Endothelial cell of umbilical vein (primary cell): ENCODE measurements around the gene BABAM2. TPM values are rescaled to one million over a fixed set of nuclear protein-coding genes. Genes with fewer than 3 reads are reported as not detected.

ENCODE experiments used
- BruUV-seq: library from RNA; stranded (reverse); fragments of 400-500 nt; replicated peaks from 2 replicates; lab custom pipeline; 2021; lab: Mats Ljungman, UMichigan
- CTCF ChIA-PET: fragments of 300-600, 350-600 bp; sonication (Branson Sonifier 250); formaldehyde crosslinking; loops from one replicate; lab custom pipeline; 2021; ENCODE audit warnings: antibody characterized with exemption, inconsistent platforms; lab: Charles Lee
- POLR2A ChIA-PET: fragments of 300-600, 350-600 bp; sonication (Branson Sonifier 250); formaldehyde crosslinking; loops from one replicate; lab custom pipeline; 2021; ENCODE audit warnings: antibody characterized with exemption, inconsistent platforms; lab: Charles Lee
- DNase-seq: peaks from one replicate; pipeline ENCODE4 v3.0.0-alpha.2; 2011; ENCODE audit warnings: low read depth, low spot score
- FAIRE-seq: peaks from 2 replicates; lab custom pipeline; 2011; peaks lifted over from hg19 to GRCh38; lab: Jason Lieb, UNC
- H2AFZ ChIP-seq: 2 replicates; pipeline ENCODE4 v1.6.0; 2012; ENCODE audit warnings: low read depth, low read length, control low read depth, inconsistent platforms
- H3K27ac ChIP-seq: 2 replicates; pipeline ENCODE4 v1.5.1; 2011; ENCODE audit warnings: low read depth, mild to moderate bottlenecking, control low read depth, low read length, moderate library complexity; ENCODE audit not compliant: insufficient read depth
- H3K27me3 ChIP-seq, 2 experiments: 2 replicates each; pipeline versions ENCODE4 v1.6.0 to v1.6.1; 2011; ENCODE audit warnings: low read length in 2 of 2, mixed read lengths in 1 of 2; ENCODE audit not compliant: control insufficient read depth in 2 of 2, insufficient read depth in 2 of 2
- H3K36me3 ChIP-seq, 2 experiments: 2 replicates in 1 of 2; 3 replicates in 1 of 2; pipeline ENCODE4 v1.5.1; 2011; ENCODE audit warnings: low read length in 2 of 2, mild to moderate bottlenecking in 1 of 2, moderate library complexity in 1 of 2; ENCODE audit not compliant: control insufficient read depth in 2 of 2, insufficient read depth in 2 of 2; ENCODE audit errors: extremely low read depth in 1 of 2
- H3K4me1 ChIP-seq: 3 replicates; pipeline ENCODE4 v1.5.1; 2011; ENCODE audit warnings: mild to moderate bottlenecking, low read length; ENCODE audit not compliant: control insufficient read depth, insufficient read depth; ENCODE audit errors: extremely low read depth
- H3K4me2 ChIP-seq: 2 replicates; pipeline ENCODE4 v1.6.1; 2011; ENCODE audit warnings: low read length, control low read depth, mixed read lengths; ENCODE audit not compliant: insufficient read depth
- H3K4me3 ChIP-seq, 3 experiments: fragments of 200-600 bp in 1 of 3; sonication (generic), shearing (Covaris generic) in 1 of 3; replicated peaks in 1 of 3; 2 replicates each; pipeline ENCODE4 v1.5.1; 2011 to 2016; ENCODE audit warnings: control low read depth in 3 of 3, low read length in 3 of 3, mild to moderate bottlenecking in 2 of 3, inconsistent platforms in 1 of 3, low read depth in 1 of 3, moderate library complexity in 1 of 3; ENCODE audit not compliant: insufficient read depth in 1 of 3
- H3K79me2 ChIP-seq: 2 replicates; pipeline ENCODE4 v1.6.0; 2012; ENCODE audit warnings: low read length, inconsistent platforms; ENCODE audit not compliant: control insufficient read depth, insufficient read depth
- H3K9ac ChIP-seq: replicated peaks from 2 replicates; pipeline ENCODE3; 2011; ENCODE audit warnings: low read length, control low read depth; ENCODE audit not compliant: insufficient read depth; ENCODE audit errors: extremely low read depth
- H3K9me1 ChIP-seq: replicated peaks from 3 replicates; pipeline ENCODE4 v1.6.0; 2011; ENCODE audit warnings: mild to moderate bottlenecking, low read length; ENCODE audit not compliant: control insufficient read depth, insufficient read depth; ENCODE audit errors: extremely low read depth
- H3K9me3 ChIP-seq: replicated peaks from 2 replicates; pipeline ENCODE4 v1.5.1; 2012; ENCODE audit warnings: low read length, inconsistent platforms; ENCODE audit not compliant: control insufficient read depth, insufficient read depth
- H4K20me1 ChIP-seq: replicated peaks from 2 replicates; pipeline ENCODE3; 2011; ENCODE audit warnings: mild to moderate bottlenecking, low read length; ENCODE audit not compliant: control insufficient read depth, insufficient read depth; ENCODE audit errors: extremely low read depth
- CTCF ChIP-seq, 2 donors: IDR thresholded peaks; 1 replicate in 1 of 2; 2 replicates in 1 of 2; pipeline ENCODE4 v1.5.1; 2011; ENCODE audit warnings: low read length in 2 of 2, mild to moderate bottlenecking in 2 of 2, moderate library complexity in 2 of 2, control low read depth in 1 of 2, inconsistent platforms in 1 of 2, low read depth in 1 of 2; ENCODE audit not compliant: insufficient read depth in 1 of 2; ENCODE audit errors: extremely low read depth in 1 of 2
- EZH2 ChIP-seq: IDR thresholded peaks from 2 replicates; pipeline ENCODE4 v1.6.1; 2012; ENCODE audit warnings: borderline replicate concordance, low read depth, mild to moderate bottlenecking, moderate library complexity, low read length, inconsistent platforms; ENCODE audit not compliant: severe bottlenecking
- FOS ChIP-seq: IDR thresholded peaks from 2 replicates; pipeline ENCODE4 v1.6.1; 2011; ENCODE audit warnings: mild to moderate bottlenecking, low read length, moderate library complexity, borderline replicate concordance; ENCODE audit not compliant: insufficient read depth
- GATA2 ChIP-seq: IDR thresholded peaks from 2 replicates; pipeline ENCODE4 v1.7.0; 2011; ENCODE audit warnings: low read depth, mild to moderate bottlenecking, moderate library complexity, mixed read lengths, low read length; ENCODE audit not compliant: insufficient read length, insufficient read depth
- JUN ChIP-seq: IDR thresholded peaks from 2 replicates; pipeline ENCODE4 v1.6.1; 2011; ENCODE audit warnings: borderline replicate concordance, low read depth; ENCODE audit not compliant: insufficient read length, insufficient read depth
- MAX ChIP-seq: IDR thresholded peaks from 2 replicates; pipeline ENCODE4 v1.6.1; 2011; ENCODE audit not compliant: insufficient read depth, insufficient read length
- MYC ChIP-seq: IDR thresholded peaks from one replicate; pipeline ENCODE4 v1.6.1; 2011; ENCODE audit warnings: mild to moderate bottlenecking, low read depth, low read length
- POLR2A ChIP-seq: IDR thresholded peaks from 2 replicates; pipeline ENCODE4 v1.6.1; 2012; ENCODE audit warnings: low read depth, mild to moderate bottlenecking, control low read depth, low read length
- POLR2AphosphoS5 ChIP-seq: IDR thresholded peaks from 2 replicates; pipeline ENCODE4 v1.6.1; 2012; ENCODE audit warnings: low read depth, mild to moderate bottlenecking, control low read depth, low read length, moderate library complexity; ENCODE audit not compliant: insufficient read depth
- dilution Hi-C: fragments of 300-500 bp; cut with MboI; formaldehyde crosslinking; loops from one replicate; pipeline ENCODE4 v1.15.0; 2019; ENCODE audit warnings: low sequenced_read_pairs; ENCODE audit not compliant: extremely low pct_ligation_motif_present
- intact Hi-C: fragments of 100-400 bp; cut with micrococcal nuclease; formaldehyde crosslinking; loops from one replicate; pipeline ENCODE4 v1.10.0; 2022
- polyA plus RNA-seq, 4 experiments: library from polyadenylated mRNA; depleted of rRNA in 3 of 4; stranded (reverse) in 3 of 4; unstranded in 1 of 4; fragments of >200 nt; gene quantifications; 2 replicates each; pipeline versions ENCODE4 v1.2.1 to v1.2.3, GENCODE V29; 2011 to 2012; ENCODE audit warnings: missing spikeins in 1 of 4
- total RNA-seq: library from RNA; stranded (reverse); gene quantifications from 2 replicates; pipeline ENCODE4 v1.2.3, GENCODE V29; 2021

The BABAM2 gene
- total and polyA plus RNA-seq, 2 donors (not counting 3 experiments of a cell fraction or from before 2014, with no cell fraction given) = 19.9 to 27.6 TPM

GRCh38 chr2:27869763-27870162 is 20.8 kb upstream of the BABAM2 start:
- CTCF ChIA-PET = no interaction called here
- no TSS peak for BruUV-seq
- Histone ChIP-seq H3K36me3 (no peaks in the 10 kb centered on the region), H3K9me3 (no peaks in the 10 kb centered on the region), H3K27me3 (no peaks in the 10 kb centered on the region), H3K27ac (no peak overlapping the region), H4K20me1 (no peaks in the 10 kb centered on the region), H3K9ac (no peak overlapping the region), H3K79me2 (no peaks in the 10 kb centered on the region), H3K9me1 (no peaks in the 10 kb centered on the region), H2AFZ (no peak overlapping the region), H3K4me1 (no peaks in the 10 kb centered on the region), H3K4me3 (no peak overlapping the region), H3K4me2 (no peak overlapping the region)
- dilution Hi-C loops (no loop called here), intact Hi-C loops (no loop called here)
- TF ChIP-seq MAX = no peak
- no peak for TF ChIP-seq FOS
- no peak for TF ChIP-seq CTCF (IDR thresholded peaks at IDR 0.05; ENCODE audit: extremely low read depth in 1 of 2, insufficient read depth in 1 of 2, low read depth in 1 of 2, low read length in 2 of 2)
- TF ChIP-seq MYC = no peak
- TF ChIP-seq JUN = no peak
- TF ChIP-seq POLR2A = no peak
- TF ChIP-seq EZH2 = no peak
- TF ChIP-seq POLR2AphosphoS5 = no peak
- no peak for TF ChIP-seq GATA2
- POLR2A ChIA-PET = no interaction called here
- DNase-seq (no peak), FAIRE-seq (no peak)
